Fibroblast of skin of left biceps (primary cell): ENCODE data around the gene KIF13A.

ENCODE experiments used
- DNase-seq, 2 experiments: peaks; one replicate each; pipeline ENCODE4 v3.0.0-alpha.2; 2013; ENCODE audit warnings: low read depth in 2 of 2

KIF13A gene

GRCh38 chr6:17724341-17724740 lies 263.1 kb downstream of the KIF13A start:
- DNase-seq, result no peak

GRCh38 chr6:17721671-17722070 lies 265.8 kb downstream of the KIF13A start:
- no peak for DNase-seq

DNA sequence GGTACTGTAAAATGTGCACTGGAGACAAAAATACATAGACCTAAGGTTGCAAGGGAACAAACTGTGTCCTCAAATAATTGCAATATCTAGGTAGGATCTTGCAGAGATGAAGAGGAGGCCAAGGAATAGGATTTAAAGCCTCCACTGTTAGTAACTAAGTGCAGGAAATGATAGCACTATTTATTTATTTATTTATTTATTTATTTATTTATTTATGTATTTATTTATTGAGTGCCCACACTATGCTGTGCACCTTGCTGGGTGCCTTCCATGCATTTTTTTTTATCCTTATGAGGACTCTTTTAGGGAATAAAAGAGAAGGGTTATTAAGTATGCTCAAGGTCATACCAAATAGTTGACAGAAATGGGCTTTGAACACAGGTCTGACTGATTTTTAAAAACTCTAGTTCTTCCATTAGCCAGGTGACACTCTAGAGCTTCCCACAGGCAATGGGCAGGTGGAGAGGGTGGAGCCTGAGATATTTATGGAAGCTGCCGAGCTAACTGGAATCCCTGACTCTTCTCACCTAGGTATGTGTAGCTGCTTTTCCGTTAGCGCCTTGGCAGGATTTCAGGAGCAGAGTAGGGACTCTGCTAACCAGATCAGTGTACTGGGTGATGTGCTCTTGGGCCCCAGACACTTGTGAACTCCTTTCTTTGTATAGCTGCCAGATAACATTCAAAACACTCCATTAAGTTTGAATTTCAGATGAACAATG lies 268.0 kb downstream of the KIF13A start:
- DNase-seq, result no peak

GRCh38 chr6:17716221-17716620 lies 271.2 kb downstream of the KIF13A start:
- DNase-seq, result no peak

- peak; percentile 78 to 81 for DNase-seq
Measured at GRCh38 chr6:17714879-17715851, 272.3 kb downstream of the KIF13A start.

GRCh38 chr6:17714177-17714576 lies 273.3 kb downstream of the KIF13A start:
- DNase-seq, result no peak

GRCh38 chr6:17712576-17712975 lies 274.9 kb downstream of the KIF13A start:
- DNase-seq, result no peak

- DNase-seq, result no peak
Measured at GRCh38 chr6:17710331-17710730, 277.1 kb downstream of the KIF13A start.

DNA sequence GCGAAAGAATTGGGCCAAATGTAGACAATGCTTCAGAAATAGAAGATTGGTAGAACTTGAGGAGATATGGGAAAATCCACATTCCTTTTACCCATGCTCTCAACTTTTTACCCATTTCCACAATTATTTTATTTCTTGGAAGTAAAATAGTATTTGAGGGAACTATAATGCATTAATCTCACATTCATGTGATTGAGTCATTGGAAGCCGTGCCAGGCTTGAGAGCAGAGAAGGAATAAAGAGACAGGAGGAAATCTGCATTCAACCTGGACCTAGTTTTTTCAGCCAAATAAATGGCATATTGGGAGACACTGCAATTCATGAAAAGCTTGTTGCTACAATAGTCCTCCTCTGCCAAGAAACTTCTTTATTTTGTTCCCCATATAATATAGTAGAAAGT lies 278.0 kb downstream of the KIF13A start:
- no peak for DNase-seq
